HK-2 (cell line): ENCODE data around the gene FBXO44.

Experiments used
- DNase-seq: peaks from one replicate; pipeline ENCODE4 v3.0.0-alpha.2; 2018; ENCODE audit not compliant: unreplicated experiment

Gene FBXO44

GRCh38 chr1:11690397-11691301, 36.0 kb downstream of the FBXO44 start:
- no peak for DNase-seq

GRCh38 chr1:11691302-11691914, 36.7 kb downstream of the FBXO44 start, which contains the start of gene DRAXIN:
TSS of gene DRAXIN (plus strand) at chr1:11691710. CDS start at chr1:11706259, 14,549 bp downstream.
- DNase-seq = no peak

- DNase-seq = no peak
These were observed 37.4 kb downstream of the FBXO44 start for GRCh38 chr1:11691928-11692711.

GRCh38 chr1:11693024-11693590, 38.4 kb downstream of the FBXO44 start:
- peak; percentile 66 for DNase-seq

- no peak for DNase-seq
These were observed 39.2 kb downstream of the FBXO44 start for GRCh38 chr1:11693917-11694316.

GRCh38 chr1:11695861-11696260, 41.2 kb downstream of the FBXO44 start:
- no peak for DNase-seq

- no peak for DNase-seq
These were observed 42.7 kb downstream of the FBXO44 start for GRCh38 chr1:11697188-11697892.

- no peak for DNase-seq
These were observed 43.2 kb downstream of the FBXO44 start for GRCh38 chr1:11697893-11698210.

GRCh38 chr1:11700601-11701467, 46.2 kb downstream of the FBXO44 start:
- DNase-seq = no peak

- no peak for DNase-seq
These were observed 46.9 kb downstream of the FBXO44 start for GRCh38 chr1:11701551-11701961.

GRCh38 chr1:11701981-11702803, 47.5 kb downstream of the FBXO44 start:
- no peak for DNase-seq

- DNase-seq = no peak
These were observed 48.9 kb downstream of the FBXO44 start for GRCh38 chr1:11703357-11704193.

- DNase-seq = no peak
These were observed 49.5 kb downstream of the FBXO44 start for GRCh38 chr1:11704194-11704529.

- DNase-seq = no peak
These were observed 50.2 kb downstream of the FBXO44 start for GRCh38 chr1:11704691-11705475.

GRCh38 chr1:11705596-11705995, 50.9 kb downstream of the FBXO44 start:
- DNase-seq = no peak

GRCh38 chr1:11706292-11706691, 51.6 kb downstream of the FBXO44 start:
- DNase-seq = no peak

GRCh38 chr1:11707621-11708276, 53.1 kb downstream of the FBXO44 start:
- DNase-seq = no peak
